ENCODE data around the gene AMIGO2.
A peak's percentile ranks its signal among the peaks of the same experiment; 100 is the strongest.
"Not testable (repeated sequence)": the region's sequence is repeated elsewhere in the genome, so short reads cannot be mapped to it uniquely, and the experiment has no call there.

AMIGO2 gene, protein sequence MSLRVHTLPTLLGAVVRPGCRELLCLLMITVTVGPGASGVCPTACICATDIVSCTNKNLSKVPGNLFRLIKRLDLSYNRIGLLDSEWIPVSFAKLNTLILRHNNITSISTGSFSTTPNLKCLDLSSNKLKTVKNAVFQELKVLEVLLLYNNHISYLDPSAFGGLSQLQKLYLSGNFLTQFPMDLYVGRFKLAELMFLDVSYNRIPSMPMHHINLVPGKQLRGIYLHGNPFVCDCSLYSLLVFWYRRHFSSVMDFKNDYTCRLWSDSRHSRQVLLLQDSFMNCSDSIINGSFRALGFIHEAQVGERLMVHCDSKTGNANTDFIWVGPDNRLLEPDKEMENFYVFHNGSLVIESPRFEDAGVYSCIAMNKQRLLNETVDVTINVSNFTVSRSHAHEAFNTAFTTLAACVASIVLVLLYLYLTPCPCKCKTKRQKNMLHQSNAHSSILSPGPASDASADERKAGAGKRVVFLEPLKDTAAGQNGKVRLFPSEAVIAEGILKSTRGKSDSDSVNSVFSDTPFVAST
- 25.7 to 38.1 reads per million in 2 experiments for total RNA-seq

DNA sequence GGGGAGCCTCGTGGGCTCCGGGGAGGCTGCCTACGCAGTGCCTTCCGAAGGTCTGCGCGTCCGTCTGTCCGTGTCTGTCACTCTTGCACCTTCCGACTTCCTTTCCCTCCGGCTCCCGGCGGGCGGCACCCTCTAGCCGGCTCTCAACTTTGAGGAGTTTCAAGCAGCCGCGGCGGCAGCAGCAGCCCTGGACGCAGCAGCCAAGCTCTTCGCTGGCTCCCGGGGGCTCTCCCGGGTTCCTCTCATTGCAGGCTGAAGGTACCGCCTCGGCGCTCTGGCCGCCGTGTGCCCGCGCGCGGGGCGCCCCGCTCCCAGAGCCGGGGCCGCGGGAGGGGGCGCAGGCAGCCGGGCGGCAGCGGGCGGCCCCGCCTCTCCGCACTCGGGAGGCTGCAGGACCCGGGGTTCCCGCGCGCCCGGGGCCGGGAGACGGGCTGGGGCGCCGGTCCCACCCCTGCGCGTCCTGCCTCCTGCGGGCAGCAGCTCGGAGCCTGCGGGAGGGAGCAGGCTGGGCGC, at the start of gene AMIGO2, which contains the start of gene PCED1B:
AMIGO2 (minus strand) TSS at position 492 of the 513 bp plus-strand sequence. CDS start 957 bp downstream, outside the sequence.
PCED1B (plus strand) TSS at position 154 of the 513 bp plus-strand sequence. CDS start 155,443 bp downstream, outside the sequence.
- DNase-seq (ENCODE audit: low read depth), result peak; percentile 21

DNA sequence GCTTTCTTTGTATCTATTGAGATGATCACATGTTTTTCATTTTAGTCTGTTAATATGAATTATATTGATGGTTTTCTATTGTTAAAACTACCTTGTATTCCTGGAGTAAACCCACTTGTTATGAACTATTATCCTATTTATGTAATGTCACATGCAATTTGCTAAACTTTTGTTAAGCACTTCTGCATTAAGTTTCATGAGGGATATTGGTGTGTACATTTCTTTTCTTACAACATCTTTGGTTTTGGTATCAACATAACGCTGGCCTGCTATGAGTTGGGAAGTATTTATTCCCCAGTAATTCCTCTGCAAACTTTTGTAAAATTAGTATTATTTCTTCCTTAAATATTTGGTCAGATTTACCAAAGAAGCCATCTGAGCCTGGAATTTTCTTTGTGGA, 46.5 kb upstream of the AMIGO2 start:
- no peak for DNase-seq (ENCODE audit: low read depth)

DNA sequence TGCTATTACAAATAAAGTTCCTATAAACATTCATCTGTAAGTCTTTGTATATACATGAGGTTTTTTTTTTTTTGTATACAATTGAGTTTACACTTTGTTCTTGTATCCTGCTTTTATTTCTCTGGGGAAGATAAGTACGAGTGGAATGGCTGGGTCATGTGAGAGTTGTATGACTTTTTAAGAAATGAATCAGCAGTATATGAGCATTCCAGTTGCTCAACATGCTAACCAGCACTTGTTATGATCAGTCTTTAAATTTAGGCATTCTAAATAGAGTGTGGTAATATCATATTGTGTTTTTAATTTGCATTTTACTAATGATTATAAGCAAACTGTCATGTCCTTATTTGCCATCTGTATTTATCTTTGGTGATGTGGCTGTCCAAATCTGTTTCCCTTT, 44.7 kb upstream of the AMIGO2 start:
- no peak for DNase-seq (ENCODE audit: low read depth)

DNA sequence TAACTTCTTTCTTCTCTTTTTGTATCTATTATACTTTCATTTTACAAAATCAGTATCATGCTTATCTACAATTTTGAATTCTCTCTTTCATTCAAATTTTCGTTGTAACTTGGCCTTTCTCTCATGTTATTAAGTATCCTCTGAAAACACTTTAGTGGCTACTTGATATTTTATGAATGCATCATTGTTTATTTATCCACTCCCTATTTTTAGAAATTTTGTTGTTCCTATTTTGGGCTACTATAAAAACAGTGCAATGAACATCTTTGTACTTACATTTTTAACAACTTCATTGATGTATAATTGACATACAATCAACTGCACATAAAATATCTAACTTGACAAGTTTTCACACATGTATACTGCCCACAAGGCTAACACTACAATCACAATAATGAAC, 44.0 kb upstream of the AMIGO2 start:
- no peak for DNase-seq (ENCODE audit: low read depth)

DNA sequence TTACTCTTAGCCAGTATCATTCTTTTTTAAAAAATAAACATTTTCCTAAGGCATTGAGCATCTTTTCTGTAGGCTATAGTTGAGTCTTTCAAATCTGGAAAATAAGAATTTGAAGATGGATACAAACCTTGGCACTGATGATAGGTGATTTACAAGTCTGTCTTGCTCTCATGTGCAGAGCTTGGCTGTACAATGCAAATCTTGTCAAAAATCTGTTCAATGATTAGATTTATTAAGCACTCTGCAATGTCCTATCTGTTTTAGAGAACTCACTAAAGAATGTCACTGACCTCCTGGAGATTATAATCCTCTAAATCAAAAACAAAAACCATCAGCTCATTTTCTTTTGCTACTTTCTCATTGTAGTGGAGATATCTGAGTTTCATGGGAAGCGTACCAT, 42.8 kb upstream of the AMIGO2 start:
- DNase-seq (ENCODE audit: low read depth), result no peak

DNA sequence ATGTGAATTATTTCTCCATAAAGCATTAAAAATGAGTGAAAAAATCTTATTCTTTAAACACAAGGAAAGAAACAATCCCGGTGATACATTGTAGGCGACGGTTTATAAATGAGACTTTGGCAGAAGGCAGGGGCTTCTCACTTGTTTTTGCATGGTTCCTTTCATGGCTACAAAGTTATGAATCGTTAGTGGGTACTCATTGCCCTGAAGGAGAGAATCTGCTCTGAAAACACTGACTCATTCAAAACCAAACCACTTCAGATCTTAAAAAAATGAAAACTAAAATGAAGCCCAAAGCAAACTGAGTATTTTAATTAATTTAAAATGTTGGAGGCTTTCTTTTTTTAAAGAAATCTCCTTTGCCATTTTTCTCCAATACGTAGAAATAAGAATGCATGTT, 41.4 kb upstream of the AMIGO2 start:
- no peak for DNase-seq (ENCODE audit: low read depth)

DNA sequence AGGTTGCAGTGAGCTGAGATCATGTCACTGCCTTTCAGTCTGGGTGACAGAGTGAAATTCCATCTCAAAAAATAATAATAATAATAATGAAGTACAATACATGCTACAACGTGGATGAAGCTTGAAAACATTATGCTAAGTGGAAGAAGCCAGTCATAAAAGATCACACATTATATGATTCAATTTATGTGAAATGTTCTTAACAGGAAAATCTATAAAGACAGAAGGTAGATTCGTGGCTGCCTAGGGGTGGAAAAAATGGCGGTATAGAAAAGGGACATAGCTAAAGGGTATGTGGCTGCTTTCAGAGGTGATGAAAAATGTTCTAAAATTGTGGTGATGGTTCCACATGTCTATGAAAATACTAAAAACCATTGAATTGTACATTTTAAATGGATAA, 41.0 kb upstream of the AMIGO2 start:
- no peak for DNase-seq (ENCODE audit: low read depth)

DNA sequence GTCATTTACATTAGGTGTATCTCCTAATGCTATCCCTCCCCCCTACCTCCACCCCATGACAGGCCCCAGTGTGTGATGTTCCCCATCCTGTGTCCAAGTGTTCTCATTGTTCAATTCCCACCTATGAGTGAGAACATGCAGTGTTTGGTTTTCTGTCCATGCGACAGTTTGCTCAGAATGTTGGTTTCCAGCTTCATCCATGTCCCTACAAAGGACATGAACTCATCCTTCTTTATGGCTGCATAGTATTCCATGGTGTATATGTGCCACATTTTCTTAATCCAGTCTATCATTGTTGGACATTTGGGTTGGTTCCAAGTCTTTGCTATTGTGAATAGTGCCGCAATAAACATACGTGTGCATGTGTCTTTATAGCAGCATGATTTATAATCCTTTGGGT, 37.5 kb upstream of the AMIGO2 start:
- not testable (repeated sequence) for DNase-seq (ENCODE audit: low read depth)

DNA sequence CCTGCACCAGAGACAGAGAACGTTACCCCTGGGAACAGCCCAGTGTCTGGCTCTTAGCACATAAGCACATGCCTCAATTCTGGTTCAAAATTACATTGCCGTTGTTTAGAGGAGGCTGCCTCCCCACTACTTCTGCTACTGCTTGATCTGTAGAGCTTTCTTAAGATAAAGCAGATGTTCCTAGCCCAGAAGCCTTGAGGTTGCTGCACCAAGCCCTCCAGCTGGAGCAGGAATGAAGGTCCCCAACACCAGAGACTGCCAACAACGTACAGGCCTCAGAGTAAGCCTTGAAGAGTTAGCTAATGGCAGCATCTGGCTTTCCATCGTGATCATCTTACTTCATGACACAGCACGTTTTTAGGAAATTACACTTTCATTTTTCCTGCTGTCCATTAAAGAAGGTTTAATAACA, 34.7 kb upstream of the AMIGO2 start:
- no peak for DNase-seq (ENCODE audit: low read depth)

DNA sequence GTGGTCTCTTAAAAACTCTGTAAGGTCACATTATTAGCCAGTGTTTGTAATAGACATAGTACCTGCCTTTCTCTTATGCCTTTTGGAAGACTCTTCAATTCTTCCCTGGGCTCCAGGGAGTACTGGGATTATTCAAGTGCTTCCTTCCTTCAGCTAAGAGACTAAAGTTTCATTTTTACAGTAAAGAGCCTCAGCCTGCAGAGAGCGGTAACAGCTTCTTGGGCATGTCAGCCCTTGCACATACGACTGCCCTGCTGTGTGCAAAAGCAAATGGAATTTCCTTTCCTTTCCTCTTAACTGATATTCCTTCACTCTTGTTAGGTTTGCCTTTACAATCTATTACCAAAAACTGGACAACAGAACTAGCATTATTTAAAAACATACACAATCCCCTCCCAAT, 32.9 kb upstream of the AMIGO2 start:
- DNase-seq (ENCODE audit: low read depth), result no peak

DNA sequence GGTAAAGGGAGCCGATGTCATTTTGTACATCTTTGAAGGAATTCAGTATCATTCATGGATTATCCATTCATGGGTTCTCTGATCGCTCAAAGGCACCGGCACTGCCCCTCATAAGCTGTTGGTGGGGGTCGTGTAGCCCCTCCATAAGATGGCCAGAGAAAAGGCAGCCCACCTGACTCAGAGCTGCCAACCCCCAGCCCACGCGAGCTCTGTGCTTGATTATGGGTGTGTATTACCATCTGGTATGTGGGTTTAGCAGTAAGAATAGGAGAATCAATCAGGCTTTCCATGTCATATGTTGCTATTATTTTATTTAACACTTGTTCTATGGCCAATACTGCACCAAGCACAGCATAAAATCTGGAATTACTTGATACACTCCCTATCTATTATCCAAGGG, 32.1 kb upstream of the AMIGO2 start:
- no peak for DNase-seq (ENCODE audit: low read depth)

DNA sequence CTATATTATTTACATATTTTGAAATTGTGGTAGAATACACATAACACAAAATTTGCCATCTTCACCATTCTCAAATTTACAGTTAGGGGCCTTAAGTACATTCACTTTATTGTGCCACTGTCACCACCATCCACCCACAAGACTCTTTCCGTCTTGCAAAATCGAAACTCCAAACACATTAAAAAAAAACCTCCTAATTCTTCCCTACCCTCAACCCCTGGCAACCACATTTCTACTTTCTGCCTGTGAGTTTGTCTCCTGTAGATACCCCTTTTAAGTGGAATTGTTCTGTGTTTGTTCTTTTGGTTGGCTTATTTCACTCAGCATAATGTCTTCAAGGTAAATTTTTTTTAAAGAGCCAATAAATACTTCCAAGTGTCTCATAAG, 31.6 kb upstream of the AMIGO2 start:
- DNase-seq (ENCODE audit: low read depth), result no peak

DNA sequence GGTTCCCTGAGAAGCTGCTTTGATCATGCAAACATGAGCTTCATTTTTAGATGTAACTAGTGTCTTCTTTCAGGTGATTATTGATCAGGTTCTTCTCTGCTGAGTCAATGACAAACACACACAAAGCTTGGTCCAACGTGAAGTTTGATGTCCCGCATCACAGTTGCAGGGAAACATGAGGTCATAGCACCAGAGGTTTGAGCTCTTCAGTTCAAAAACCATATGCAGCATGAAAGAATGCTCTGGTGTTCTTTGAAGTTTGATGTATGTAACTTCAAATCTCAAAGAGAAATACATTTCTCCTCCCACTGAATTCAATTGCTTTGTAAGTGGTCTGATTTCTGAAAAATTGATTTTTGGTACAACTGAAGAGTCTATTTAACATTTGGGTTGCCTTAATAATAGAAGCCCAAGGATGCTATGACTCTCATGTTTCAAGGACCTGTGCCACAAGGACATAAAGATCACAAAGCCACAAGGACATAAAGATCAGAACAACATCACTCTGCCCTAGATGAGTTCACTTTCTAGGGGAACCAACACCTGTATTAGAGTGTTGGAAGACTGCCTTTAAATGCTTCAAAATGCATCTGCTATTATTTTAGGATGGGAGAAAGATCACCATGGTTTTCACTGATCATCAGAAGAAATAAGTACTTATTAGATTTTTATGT, 31.1 kb upstream of the AMIGO2 start:
- no peak for DNase-seq (ENCODE audit: low read depth)

DNA sequence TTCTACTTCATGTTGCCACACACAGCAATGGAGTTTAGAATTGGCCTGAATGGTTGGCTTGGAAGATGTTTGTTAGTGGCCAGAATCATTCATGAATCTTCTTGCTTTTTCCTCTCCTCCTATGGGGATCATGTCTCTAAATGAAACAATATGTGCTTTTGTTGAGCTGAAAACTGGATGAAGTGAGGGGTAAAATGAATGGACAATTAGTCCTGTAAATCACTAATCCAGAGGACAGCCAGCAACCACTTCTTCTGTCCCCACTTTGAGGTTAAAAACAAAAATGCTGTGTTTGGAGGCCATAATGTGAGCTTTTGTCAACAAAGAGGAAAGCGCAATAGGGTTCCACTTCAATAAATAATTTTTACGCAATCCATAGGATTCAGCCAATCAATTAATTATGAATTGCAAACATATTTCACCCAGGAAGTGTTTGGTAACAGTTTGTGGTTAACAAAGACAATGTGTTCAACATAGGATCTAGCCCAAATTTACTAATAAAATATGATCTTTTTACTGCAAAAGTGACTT, 30.3 kb upstream of the AMIGO2 start:
- no peak for DNase-seq (ENCODE audit: low read depth)

DNA sequence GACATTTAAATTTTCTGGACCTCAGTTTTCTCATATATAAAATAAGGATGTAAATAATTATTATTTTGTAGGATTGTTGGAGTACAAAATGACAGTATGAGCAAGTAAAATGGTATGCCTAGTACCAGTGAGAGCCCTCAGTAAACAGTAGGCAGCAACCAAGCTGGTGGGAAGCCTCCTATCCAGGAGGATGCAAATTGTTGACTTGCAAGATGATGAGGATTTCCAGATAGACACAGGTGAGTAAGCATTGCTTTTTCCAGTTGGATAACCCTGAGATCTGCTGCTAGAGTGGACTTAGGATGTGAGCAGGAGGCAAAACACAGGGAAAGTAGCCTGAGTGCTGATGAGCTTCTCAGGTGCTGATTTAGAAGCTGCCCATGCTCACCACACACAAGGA, 28.2 kb upstream of the AMIGO2 start:
- DNase-seq (ENCODE audit: low read depth), result no peak

DNA sequence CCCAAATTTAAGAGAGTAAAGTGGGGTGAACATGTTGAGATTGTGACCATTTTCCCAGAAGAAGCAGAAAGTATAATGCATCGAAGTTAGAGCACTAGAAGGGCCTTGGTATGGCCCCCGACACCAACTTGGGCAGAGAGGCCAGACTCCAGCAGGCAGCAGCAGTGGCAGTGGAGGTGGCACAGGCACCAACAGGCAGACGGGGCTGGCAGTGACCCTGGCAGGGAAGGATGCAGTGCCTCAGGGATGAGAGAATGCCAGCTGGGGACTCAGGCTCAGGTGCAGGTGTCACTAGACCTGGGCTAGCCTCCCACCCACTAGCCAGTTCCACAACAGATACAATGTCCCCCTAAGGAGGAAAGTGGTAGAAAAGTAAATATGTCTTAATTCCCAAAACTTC, 27.7 kb upstream of the AMIGO2 start:
- no peak for DNase-seq (ENCODE audit: low read depth)

DNA sequence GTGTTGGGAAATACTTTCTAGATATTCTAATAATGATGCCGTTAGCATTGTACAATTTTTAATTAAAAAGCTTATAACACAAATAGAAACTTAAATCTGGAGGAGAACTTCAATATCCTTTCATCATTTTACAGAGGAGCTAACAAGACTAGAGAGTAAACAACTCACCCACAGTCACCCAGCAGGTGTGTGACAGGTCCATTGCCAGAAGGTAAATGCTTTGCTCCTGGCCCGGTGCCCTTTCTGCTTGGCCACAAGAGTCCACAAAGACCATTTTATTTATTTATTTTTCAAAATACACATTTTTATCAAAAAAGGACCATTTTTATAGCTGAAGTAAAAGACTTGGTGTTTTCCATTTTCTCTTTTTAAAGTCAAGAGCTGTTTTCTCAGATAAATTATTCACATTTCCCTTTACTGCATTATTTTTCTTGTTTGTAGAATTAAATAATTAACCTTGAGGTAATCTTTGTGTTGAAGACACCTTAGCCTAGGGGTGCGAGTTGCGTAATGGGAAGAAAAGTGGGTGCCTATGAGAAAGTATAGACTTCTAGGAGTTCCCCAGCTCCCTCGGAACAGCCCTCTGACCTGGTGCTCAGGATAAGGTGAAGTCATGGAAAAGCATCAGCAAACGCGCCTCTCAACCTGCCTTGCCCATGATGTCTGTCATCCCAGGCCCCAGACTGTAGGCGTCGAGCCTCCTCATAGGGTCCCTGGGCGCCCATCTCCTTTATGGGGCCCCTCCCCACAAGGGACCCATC, 26.3 kb upstream of the AMIGO2 start:
- DNase-seq (ENCODE audit: low read depth), result no peak

DNA sequence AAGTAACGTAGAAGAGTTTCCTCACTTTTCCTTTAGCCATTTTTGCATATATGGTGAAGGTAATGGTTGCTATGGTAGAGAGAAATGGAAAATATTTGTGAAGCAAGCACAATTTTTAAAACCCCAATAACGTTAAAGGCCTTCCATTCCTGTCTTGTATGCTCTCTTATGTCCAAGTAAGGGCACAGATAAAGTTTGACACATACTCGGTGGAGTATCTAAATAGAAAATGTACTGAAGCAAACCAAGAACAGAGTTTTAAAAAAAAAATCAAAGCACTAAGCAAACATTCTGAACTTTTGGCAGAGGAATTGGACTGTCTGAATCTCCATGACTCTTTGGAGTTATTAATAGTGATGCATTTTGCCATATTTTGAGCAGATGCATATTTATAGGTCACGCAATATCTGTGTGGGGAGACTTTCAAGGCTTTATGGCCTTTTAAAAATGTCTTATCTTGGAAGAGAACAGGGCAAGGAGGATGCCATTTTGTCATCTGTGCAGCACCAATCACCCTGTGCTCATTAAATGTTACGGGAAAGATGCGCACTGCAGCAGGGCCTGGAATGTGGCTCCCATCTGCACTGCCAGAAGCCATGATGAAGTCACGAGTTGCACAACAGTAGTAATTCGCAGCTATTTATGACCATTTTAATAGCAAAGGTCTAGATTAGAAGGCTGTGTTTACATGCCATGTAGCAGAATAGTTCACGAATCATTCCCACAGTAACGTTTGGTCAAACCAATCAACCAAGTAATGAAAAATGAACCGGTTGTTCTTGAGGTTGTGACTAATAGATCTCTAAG, 23.3 kb upstream of the AMIGO2 start:
- DNase-seq (ENCODE audit: low read depth), result no peak

DNA sequence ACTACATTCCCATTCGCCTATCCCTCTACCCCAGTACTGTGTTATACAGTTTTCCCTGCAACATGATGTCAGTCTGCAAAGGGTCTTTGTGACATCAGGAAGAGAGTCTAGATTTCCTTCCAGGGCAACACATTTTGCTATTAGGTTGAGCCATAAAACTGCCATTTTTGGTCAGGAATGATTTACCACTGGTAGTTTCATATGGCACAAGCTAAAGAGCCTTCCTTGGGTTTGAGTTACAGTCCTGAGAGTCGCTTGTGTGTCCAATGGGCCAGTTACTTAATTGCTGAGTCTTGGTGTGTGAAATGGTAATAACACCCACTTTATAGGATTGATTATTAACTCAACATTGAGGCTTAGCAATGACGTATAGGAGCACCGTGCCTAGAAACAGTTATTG, 22.6 kb upstream of the AMIGO2 start:
- no peak for DNase-seq (ENCODE audit: low read depth)

DNA sequence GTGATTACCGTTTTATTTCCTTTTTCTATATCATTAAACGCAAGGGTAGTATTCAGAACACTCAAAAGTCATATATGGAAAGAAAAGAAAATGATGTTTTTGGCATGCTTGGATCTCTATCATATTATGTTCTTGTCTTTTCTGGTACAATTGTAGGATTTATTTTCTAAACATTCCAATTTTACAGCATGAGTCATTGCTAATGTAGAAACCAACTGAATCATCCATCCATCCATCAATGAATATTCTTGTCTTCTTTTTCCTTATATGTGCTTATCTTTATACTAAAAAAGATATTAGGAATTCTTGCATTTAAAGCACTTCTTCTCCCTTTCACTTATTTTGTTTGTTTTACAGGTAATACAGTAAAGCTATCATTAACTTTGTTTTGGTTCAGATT, 20.4 kb upstream of the AMIGO2 start:
- DNase-seq (ENCODE audit: low read depth), result no peak

DNA sequence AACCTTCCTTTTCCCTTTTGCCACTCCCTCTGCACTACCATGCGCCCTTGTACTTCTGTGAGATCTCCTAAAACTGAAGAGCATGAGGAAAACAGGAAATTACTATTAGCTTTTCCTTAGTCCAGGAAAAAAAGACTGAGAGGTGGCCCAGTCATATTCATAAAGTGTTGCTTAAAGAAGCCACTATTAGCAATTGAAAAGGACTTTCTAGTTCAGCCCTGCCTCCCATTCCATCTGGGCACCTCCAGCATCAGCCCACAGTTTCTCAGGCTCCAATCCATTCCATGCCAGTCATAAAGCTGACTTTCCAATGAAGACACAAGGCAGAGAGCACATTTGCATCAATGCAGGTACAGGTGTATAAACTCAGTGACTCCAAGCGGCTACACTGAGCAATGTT, 19.9 kb upstream of the AMIGO2 start:
- DNase-seq (ENCODE audit: low read depth), result no peak
